Sciatic nerve (tissue), 2 donors: ENCODE results near the gene INPP5A. TPM values are rescaled to one million over a fixed set of nuclear protein-coding genes. Genes with fewer than 3 reads are reported as not detected.

ENCODE experiments used
- ATAC-seq: fragments of 200-7000 bp; cut with Tn5 transposase; one replicate; pipeline ENCODE4 v1.9.1; 2020; ENCODE audit warnings: mild to moderate bottlenecking, moderate library complexity
- DNase-seq: peaks from one replicate; pipeline ENCODE4 v3.0.0-alpha.2; 2020; ENCODE audit warnings: low spot score
- intact Hi-C: fragments of 100-400 bp; cut with DNase I; formaldehyde crosslinking; loops from one replicate; pipeline ENCODE4 v1.14.2; 2022
- total RNA-seq: library from RNA; stranded (reverse); fragmentation: NEBNext Ultra II Directional; extraction: Animal tissue kit (Norgen Biotek cat#: 25700); gene quantifications from one replicate; pipeline ENCODE4 v1.2.1, GENCODE V29; 2021
- donor health status: DM: no; HTN: no; CAD: no.
- donor health status: DM: no; HTN: no; CAD: no.

The INPP5A gene
- total RNA-seq, 1 donor from 2014 or later = 54.3 TPM

GRCh38 chr10:132528064-132528691 lies 9.4 kb upstream of the INPP5A start:
- ATAC-seq (peak; percentile 80), DNase-seq (peak; percentile 25)
- intact Hi-C loops = no loop called here

GRCh38 chr10:132532179-132532578 lies 5.4 kb upstream of the INPP5A start:
- intact Hi-C loops = no loop called here
- DNase-seq (peak; percentile 18), ATAC-seq (no peak)

- intact Hi-C loops = no loop called here
- no peak for ATAC-seq
- peak; percentile 19 for DNase-seq
Observed at GRCh38 chr10:132532749-132533560, 4.6 kb upstream of the INPP5A start.

GRCh38 chr10:132533571-132534260 lies 3.9 kb upstream of the INPP5A start:
- intact Hi-C loops = no loop called here
- ATAC-seq (no peak), DNase-seq (peak; percentile 45)

GRCh38 chr10:132534391-132535064 lies 3.1 kb upstream of the INPP5A start:
- ATAC-seq (no peak), DNase-seq (peak; percentile 39)
- intact Hi-C loops = no loop called here

GRCh38 chr10:132535065-132535651 lies 2.4 kb upstream of the INPP5A start:
- no peak for ATAC-seq
- intact Hi-C loops = no loop called here
- DNase-seq = peak; percentile 59

GRCh38 chr10:132536241-132536876 lies 1.2 kb upstream of the INPP5A start:
- ATAC-seq = no peak
- intact Hi-C loops = no loop called here
- peak; percentile 66 for DNase-seq

- intact Hi-C loops = no loop called here
- DNase-seq = peak; percentile 100
- ATAC-seq = peak; percentile 97
Observed at GRCh38 chr10:132536877-132537683, 507 bp upstream of the INPP5A start.

- ATAC-seq = no peak
- peak; percentile 74 for DNase-seq
- intact Hi-C loops = no loop called here
Observed at GRCh38 chr10:132538031-132538789, 623 bp downstream of the INPP5A start.

- ATAC-seq (no peak), DNase-seq (peak; percentile 58)
- intact Hi-C loops = no loop called here
Observed at GRCh38 chr10:132538790-132539421, 1.3 kb downstream of the INPP5A start.

GRCh38 chr10:132539431-132539839 lies 1.8 kb downstream of the INPP5A start:
- no peak for ATAC-seq
- intact Hi-C loops = no loop called here
- DNase-seq = peak; percentile 63

GRCh38 chr10:132539894-132540293 lies 2.3 kb downstream of the INPP5A start:
- intact Hi-C loops = no loop called here
- no peak for ATAC-seq
- no peak for DNase-seq

- DNase-seq (peak; percentile 60), ATAC-seq (no peak)
- intact Hi-C loops = no loop called here
Observed at GRCh38 chr10:132540456-132540855, 2.9 kb downstream of the INPP5A start.

GRCh38 chr10:132541129-132541528 lies 3.5 kb downstream of the INPP5A start:
- ATAC-seq (no peak), DNase-seq (peak; percentile 47)
- intact Hi-C loops = no loop called here

- ATAC-seq = no peak
- intact Hi-C loops = no loop called here
- peak; percentile 13 for DNase-seq
Observed at GRCh38 chr10:132541601-132542011, 4.0 kb downstream of the INPP5A start.

- intact Hi-C loops = no loop called here
- ATAC-seq = no peak
- DNase-seq = peak; percentile 59
Observed at GRCh38 chr10:132542086-132542775, 4.6 kb downstream of the INPP5A start.
